GM12878 (cell line): ENCODE results near the gene POLR3G. TPM values are rescaled to one million over a fixed set of nuclear protein-coding genes. Genes with fewer than 3 reads are reported as not detected.

Source experiments
- ASH2L ChIP-seq: fragments of 300-600, 200-600 bp; sonication (generic); IDR thresholded peaks from 2 replicates; pipeline ENCODE4 v1.6.1; 2017; ENCODE audit warnings: low read depth, mild to moderate bottlenecking, borderline replicate concordance
- BACH1 ChIP-seq: fragments of 450-650 bp; IDR thresholded peaks from 2 replicates; pipeline ENCODE4 v1.6.1; 2017; ENCODE audit warnings: mild to moderate bottlenecking, borderline replicate concordance
- CBFB ChIP-seq: IDR thresholded peaks from 2 replicates; pipeline ENCODE4 v1.6.1; 2016; ENCODE audit warnings: antibody characterized with exemption, low read depth
- CHD2 ChIP-seq: IDR thresholded peaks from 2 replicates; pipeline ENCODE4 v1.6.1; 2011; ENCODE audit warnings: low read depth, low read length, improper control_type of control experiment, borderline replicate concordance
- GATAD2B ChIP-seq: fragments of 450-650 bp; conservative IDR thresholded peaks from 2 replicates; pipeline ENCODE4 v1.6.1; 2017; ENCODE audit warnings: low read depth, mild to moderate bottlenecking, moderate library complexity
- HCFC1 ChIP-seq: fragments of 150-350 bp; IDR thresholded peaks from 2 replicates; pipeline ENCODE4 v1.6.1; 2014; ENCODE audit warnings: low read length
- IKZF2 ChIP-seq, 2 experiments: fragments of 450-650 bp; IDR thresholded peaks; 2 replicates each; pipeline ENCODE4 v1.6.1; 2017; ENCODE audit warnings: mild to moderate bottlenecking in 2 of 2, moderate library complexity in 2 of 2
- JUNB ChIP-seq: IDR thresholded peaks from 2 replicates; pipeline ENCODE4 v1.6.1; 2016; ENCODE audit warnings: antibody characterized with exemption, mild to moderate bottlenecking
- MEF2A ChIP-seq: IDR thresholded peaks from 2 replicates; pipeline ENCODE4 v1.6.1; 2011; ENCODE audit warnings: low read depth, mild to moderate bottlenecking, low read length, moderate library complexity; ENCODE audit not compliant: insufficient read depth
- NBN ChIP-seq: fragments of 450-650 bp; IDR thresholded peaks from 2 replicates; pipeline ENCODE4 v1.6.1; 2016
- NFXL1 ChIP-seq: fragments of 450-650 bp; IDR thresholded peaks from 2 replicates; pipeline ENCODE4 v1.6.1; 2017; ENCODE audit warnings: antibody characterized with exemption, mild to moderate bottlenecking, borderline replicate concordance
- PAX8 ChIP-seq: fragments of 450-650 bp; IDR thresholded peaks from 2 replicates; pipeline ENCODE4 v1.6.1; 2017; ENCODE audit warnings: mild to moderate bottlenecking, moderate library complexity
- SIN3A ChIP-seq: IDR thresholded peaks from 2 replicates; pipeline ENCODE4 v1.6.1; 2012; ENCODE audit warnings: low read depth, low read length, improper control_type of control experiment
- SMARCA5 ChIP-seq: fragments of 450-650 bp; IDR thresholded peaks from 2 replicates; pipeline ENCODE4 v1.6.1; 2017; ENCODE audit warnings: mild to moderate bottlenecking
- TCF3 ChIP-seq: IDR thresholded peaks from 2 replicates; pipeline ENCODE4 v1.6.1; 2012; ENCODE audit warnings: low read depth, mild to moderate bottlenecking, low read length, borderline replicate concordance; ENCODE audit not compliant: insufficient read depth
- YBX1 ChIP-seq: fragments of 450-650 bp; IDR thresholded peaks from 2 replicates; pipeline ENCODE4 v1.6.1; 2016; ENCODE audit warnings: antibody characterized with exemption
- YY1 ChIP-seq: IDR thresholded peaks from 2 replicates; pipeline ENCODE4 v1.6.1; 2011; ENCODE audit warnings: low read depth, mild to moderate bottlenecking, low read length
- ZNF24 ChIP-seq: fragments of 450-650 bp; IDR thresholded peaks from 2 replicates; pipeline ENCODE4 v1.6.1; 2017; ENCODE audit warnings: antibody characterized with exemption, mild to moderate bottlenecking
- ZNF274 ChIP-seq: IDR thresholded peaks from one replicate; pipeline ENCODE4 v1.8.0; 2011; ENCODE audit not compliant: insufficient read length, insufficient read depth
- polyA plus RNA-seq, 11 experiments: library from polyadenylated mRNA; depleted of rRNA in 4 of 11; unstranded in 6 of 11; stranded (reverse) in 5 of 11; fragments of >200 nt; fragmentation: Nextera tagmentation in 4 of 11; fragmentation: Illumina TruSeq in 1 of 11; extraction: Ambion mirVana in 4 of 11; extraction: Trizol in 1 of 11; gene quantifications; 1 replicate in 1 of 11; 2 replicates in 10 of 11; pipeline versions ENCODE4 v1.2.1 to v1.2.3, GENCODE V29; 2011 to 2016; ENCODE audit warnings: inconsistent platforms in 2 of 11, missing spikeins in 2 of 11, low read depth in 1 of 11
- total RNA-seq, 4 experiments: library from RNA; depleted of rRNA in 3 of 4; stranded (reverse); fragments of >200 nt in 3 of 4; fragmentation: Illumina TruSeq in 1 of 4; extraction: Trizol in 1 of 4; gene quantifications; 2 replicates each; pipeline versions ENCODE4 v1.2.1 to v1.2.3, GENCODE V29; 2013 to 2021
- TF ChIP-seq, protein P1 (sequence below): fragments of 450-650 bp; formaldehyde crosslinking; IDR thresholded peaks from 2 replicates; pipeline ENCODE4 v1.4.0; 2022; ENCODE audit warnings: mild to moderate bottlenecking, moderate library complexity
- TF ChIP-seq, protein P2 (sequence below): IDR thresholded peaks from 2 replicates; pipeline ENCODE4 v1.6.1; 2011; ENCODE audit warnings: mild to moderate bottlenecking, low read depth, low read length, moderate library complexity; ENCODE audit not compliant: insufficient replicate concordance
- TF ChIP-seq, protein P3 (sequence below): IDR thresholded peaks from 2 replicates; pipeline ENCODE4 v1.6.1; 2011; ENCODE audit warnings: low read depth, low read length, improper control_type of control experiment, borderline replicate concordance
- TF ChIP-seq, protein P4 (sequence below): fragments of 450-650 bp; IDR thresholded peaks from 2 replicates; pipeline ENCODE4 v1.6.1; 2017; ENCODE audit warnings: mild to moderate bottlenecking, low read depth, inconsistent platforms; ENCODE audit not compliant: poor library complexity, severe bottlenecking

Gene POLR3G
- total and polyA plus RNA-seq, 10 of the 15 experiments (the other 5 are each of a cell fraction or from before 2014, with no cell fraction given), result 15.2 to 50.9 (median 27.5) TPM

DNA sequence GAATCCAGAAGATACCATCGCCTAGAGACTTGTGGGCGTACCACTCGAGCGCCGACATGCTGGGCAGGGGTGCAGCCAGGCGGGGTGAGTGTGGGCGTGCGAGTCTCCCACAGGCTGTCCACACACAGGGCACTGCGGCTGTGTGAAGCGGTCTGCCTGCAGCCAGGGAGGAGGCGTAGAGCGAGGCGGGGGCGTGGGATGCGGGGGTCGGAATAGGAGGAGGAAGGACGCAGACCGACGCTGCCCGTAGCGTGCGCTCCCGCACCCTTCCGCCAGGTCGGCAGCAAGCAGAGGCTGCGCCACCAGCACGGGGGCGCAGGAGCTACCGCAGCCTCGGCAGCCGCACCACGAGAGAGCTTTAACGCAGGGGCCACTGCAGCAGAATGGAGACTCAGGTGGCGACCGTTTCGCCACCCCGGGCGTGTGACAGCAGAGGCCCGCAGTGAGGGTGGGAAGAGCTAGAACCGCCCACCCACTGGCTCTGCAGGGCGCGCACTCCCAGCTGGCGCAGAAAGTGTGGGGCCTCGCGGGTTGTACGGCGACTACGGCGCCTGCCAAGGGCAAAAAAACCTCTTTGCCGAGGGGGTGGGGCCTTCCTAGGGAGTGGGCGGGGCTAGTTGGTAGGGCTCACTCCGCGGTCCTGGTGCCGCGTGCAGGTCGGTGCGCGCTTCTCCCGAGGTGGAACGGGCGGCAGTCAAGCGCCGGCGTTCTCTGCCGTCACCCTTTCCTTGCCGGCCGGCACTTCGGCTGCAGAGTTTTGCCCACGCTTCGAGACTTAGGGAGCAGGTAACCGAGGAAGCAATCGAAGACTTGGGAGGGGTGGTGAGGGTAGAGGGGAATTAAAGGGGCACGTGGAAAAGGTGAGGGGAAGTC, at the start of gene POLR3G, which contains the start of gene MBLAC2 (continued):
- TF ChIP-seq SIN3A (peak; percentile 64; the same call in 1 of the 2 replicates), ZNF24 (0 out of 2 replicates have a peak, but pooled peaks have one; percentile 34), YY1 (peak; percentile 46; the same call in 1 of the 2 replicates), NBN (peak; percentile 95), ZNF274 (no peak), ASH2L (peak; percentile 79; the same call in 1 of the 2 replicates), MEF2A (0 out of 2 replicates have a peak, but pooled peaks have one; percentile 55), CHD2 (peak; percentile 80), IKZF2 (IDR thresholded peaks at IDR 0.05) (peak; percentile 50 to 78; a peak in 3 of 4 replicates), CBFB (peak; percentile 81; the same call in 1 of the 2 replicates), YBX1 (no peak), SMARCA5 (peak; percentile 89), BACH1 (peak; percentile 89), HCFC1 (peak; percentile 42; the same call in 1 of the 2 replicates), GATAD2B (peak; percentile 92), JUNB (peak; percentile 10; the same call in 1 of the 2 replicates), TCF3 (peak; percentile 71; the same call in 1 of the 2 replicates), NFXL1 (no peak), PAX8 (no peak)
- TF ChIP-seq, protein P1, sequence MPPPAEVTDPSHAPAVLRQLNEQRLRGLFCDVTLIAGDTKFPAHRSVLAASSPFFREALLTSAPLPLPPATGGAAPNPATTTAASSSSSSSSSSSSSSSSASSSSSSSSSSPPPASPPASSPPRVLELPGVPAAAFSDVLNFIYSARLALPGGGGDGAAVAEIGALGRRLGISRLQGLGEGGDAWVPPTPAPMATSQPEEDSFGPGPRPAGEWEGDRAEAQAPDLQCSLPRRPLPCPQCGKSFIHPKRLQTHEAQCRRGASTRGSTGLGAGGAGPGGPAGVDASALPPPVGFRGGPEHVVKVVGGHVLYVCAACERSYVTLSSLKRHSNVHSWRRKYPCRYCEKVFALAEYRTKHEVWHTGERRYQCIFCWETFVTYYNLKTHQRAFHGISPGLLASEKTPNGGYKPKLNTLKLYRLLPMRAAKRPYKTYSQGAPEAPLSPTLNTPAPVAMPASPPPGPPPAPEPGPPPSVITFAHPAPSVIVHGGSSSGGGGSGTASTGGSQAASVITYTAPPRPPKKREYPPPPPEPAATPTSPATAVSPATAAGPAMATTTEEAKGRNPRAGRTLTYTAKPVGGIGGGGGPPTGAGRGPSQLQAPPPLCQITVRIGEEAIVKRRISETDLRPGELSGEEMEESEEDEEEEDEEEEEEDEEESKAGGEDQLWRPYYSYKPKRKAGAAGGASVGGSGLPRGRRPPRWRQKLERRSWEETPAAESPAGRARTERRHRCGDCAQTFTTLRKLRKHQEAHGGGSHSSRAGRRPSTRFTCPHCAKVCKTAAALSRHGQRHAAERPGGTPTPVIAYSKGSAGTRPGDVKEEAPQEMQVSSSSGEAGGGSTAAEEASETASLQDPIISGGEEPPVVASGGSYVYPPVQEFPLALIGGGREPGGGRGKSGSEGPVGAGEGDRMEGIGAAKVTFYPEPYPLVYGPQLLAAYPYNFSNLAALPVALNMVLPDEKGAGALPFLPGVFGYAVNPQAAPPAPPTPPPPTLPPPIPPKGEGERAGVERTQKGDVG (CRISPR knock-in tag), result no peak
- TF ChIP-seq, protein P2, sequence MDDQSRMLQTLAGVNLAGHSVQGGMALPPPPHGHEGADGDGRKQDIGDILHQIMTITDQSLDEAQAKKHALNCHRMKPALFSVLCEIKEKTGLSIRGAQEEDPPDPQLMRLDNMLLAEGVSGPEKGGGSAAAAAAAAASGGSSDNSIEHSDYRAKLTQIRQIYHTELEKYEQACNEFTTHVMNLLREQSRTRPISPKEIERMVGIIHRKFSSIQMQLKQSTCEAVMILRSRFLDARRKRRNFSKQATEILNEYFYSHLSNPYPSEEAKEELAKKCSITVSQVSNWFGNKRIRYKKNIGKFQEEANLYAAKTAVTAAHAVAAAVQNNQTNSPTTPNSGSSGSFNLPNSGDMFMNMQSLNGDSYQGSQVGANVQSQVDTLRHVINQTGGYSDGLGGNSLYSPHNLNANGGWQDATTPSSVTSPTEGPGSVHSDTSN, result peak; percentile 31
- TF ChIP-seq, protein P3, sequence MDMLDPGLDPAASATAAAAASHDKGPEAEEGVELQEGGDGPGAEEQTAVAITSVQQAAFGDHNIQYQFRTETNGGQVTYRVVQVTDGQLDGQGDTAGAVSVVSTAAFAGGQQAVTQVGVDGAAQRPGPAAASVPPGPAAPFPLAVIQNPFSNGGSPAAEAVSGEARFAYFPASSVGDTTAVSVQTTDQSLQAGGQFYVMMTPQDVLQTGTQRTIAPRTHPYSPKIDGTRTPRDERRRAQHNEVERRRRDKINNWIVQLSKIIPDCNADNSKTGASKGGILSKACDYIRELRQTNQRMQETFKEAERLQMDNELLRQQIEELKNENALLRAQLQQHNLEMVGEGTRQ, result no peak
- TF ChIP-seq, protein P4, sequence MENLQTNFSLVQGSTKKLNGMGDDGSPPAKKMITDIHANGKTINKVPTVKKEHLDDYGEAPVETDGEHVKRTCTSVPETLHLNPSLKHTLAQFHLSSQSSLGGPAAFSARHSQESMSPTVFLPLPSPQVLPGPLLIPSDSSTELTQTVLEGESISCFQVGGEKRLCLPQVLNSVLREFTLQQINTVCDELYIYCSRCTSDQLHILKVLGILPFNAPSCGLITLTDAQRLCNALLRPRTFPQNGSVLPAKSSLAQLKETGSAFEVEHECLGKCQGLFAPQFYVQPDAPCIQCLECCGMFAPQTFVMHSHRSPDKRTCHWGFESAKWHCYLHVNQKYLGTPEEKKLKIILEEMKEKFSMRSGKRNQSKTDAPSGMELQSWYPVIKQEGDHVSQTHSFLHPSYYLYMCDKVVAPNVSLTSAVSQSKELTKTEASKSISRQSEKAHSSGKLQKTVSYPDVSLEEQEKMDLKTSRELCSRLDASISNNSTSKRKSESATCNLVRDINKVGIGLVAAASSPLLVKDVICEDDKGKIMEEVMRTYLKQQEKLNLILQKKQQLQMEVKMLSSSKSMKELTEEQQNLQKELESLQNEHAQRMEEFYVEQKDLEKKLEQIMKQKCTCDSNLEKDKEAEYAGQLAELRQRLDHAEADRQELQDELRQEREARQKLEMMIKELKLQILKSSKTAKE, result no peak
